GM18507 (cell line): ENCODE measurements around the gene GRIA4.
A peak's percentile ranks its signal among the peaks of the same experiment; 100 is the strongest.
"Not testable (repeated sequence)": the region's sequence is repeated elsewhere in the genome, so short reads cannot be mapped to it uniquely, and the experiment has no call there.

ENCODE experiments used
- DNase-seq: peaks from one replicate; pipeline ENCODE4 v3.0.0; 2011; ENCODE audit warnings: low read depth; ENCODE audit not compliant: insufficient read length; ENCODE audit errors: extremely low spot score
- FAIRE-seq: peaks from 2 replicates; lab custom pipeline; 2011; peaks lifted over from hg19 to GRCh38; lab: Jason Lieb, UNC

The GRIA4 gene

DNA sequence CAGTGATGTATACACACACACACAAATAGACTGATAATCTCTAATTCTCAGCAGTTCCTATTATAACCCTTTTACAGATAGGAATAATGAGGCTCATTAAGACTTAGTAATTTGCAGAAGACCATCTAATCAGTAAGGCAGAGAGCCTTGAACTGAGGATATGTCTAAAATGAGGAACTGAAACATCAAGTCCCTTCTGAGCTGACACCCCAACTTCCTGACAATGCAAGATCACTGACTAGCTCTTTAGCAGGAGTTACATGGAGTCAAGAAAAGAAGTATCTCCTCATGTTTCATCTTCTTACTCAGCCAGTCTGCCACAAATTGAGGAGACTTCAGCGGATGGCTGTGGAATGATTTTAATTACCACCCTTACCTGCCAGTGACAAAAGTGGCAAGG, 219.2 kb downstream of the GRIA4 start:
- FAIRE-seq = peak; percentile 71
- DNase-seq = peak; percentile 0

DNA sequence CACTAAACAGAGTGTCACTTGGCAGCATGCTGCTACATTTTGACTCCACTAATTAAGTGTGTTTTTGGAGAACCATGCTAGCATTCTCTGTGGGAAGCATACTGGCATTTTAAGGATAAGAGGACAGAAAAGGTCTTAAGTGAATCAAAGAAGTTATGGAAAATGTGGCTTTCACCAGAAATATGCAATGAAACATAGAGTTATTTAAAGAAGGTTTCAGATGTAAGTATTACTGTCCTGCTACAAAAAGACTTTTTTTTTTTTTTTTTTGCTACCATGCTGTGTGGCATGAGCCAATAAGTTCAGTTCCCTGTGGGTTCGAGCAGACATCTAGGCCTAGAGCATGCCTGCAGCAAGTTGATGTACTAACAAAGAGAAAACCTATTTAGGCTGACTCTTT, 224.6 kb downstream of the GRIA4 start:
- DNase-seq (no peak), FAIRE-seq (no peak)

DNA sequence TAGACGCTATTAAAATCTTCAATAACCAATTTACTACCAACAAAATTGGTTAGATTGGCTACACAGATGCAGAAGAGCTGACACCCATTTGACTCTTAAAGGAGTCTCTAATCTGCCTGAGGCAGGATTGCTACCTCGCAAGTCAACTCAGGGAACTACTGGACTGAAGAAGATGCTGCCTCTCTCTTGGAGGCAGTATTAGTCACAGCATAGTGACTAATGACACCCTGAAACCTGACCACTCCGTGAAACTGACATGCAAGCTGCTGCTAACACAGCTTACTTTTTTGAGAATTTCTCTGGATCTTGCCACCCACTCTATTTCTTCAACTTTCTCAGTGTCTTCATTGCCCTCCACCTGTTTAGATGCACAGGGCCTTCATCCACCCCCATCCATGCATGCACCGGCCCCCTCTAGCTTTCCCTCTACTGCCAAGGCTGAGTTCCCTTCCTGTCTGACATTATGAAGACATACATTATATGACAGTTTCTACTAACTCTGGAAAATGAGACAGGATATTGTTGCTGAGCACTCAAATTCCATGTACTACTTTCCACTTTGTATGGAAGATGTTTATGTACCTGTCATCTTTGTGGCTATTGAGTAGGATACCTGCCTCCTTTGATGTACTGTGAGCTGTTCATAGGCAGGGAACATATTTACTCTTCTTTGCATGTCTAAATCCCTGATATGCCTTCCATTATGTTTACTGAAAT, 229.0 kb downstream of the GRIA4 start:
- no peak for FAIRE-seq

DNA sequence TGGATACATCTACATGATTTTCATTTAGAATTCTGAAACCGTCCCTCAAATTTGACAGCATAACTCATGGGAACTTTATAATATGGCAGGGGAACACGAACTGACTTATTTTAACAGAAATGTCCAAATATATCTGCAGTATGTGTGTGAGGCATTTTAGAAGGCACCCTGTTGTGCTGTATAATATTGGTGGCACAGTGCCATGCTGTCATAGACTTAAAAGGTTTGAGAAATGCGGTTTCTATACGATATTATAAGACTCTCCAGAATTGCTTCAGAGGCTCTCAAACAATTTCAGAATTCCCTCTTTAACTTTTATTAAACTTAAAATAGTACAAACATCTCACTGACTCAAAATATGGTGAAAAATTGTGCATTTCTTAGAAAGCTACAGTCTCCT, 230.5 kb downstream of the GRIA4 start:
- FAIRE-seq (no peak), DNase-seq (no peak)

More for the DNA sequence above, 229.0 kb downstream of the GRIA4 start:
- no peak for DNase-seq

DNA sequence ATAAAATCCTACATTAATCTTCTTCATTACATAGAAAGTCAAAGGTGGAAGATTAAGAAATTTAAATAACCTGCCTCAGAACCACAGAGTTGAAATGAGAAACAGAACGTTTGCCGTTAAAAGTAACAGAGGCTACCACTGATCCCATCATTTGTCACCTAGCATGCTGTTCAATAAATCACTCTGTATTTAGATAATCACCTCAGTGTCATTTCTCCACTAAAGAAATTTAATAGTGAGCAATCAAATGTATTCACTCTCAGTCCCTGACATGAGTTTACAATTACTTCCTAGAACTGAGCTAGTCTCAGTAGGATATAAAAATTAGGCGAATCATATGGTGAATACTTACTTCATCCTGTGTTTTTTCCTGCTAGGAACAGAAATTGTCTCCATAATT, 242.5 kb downstream of the GRIA4 start:
- FAIRE-seq (no peak), DNase-seq (no peak)

DNA sequence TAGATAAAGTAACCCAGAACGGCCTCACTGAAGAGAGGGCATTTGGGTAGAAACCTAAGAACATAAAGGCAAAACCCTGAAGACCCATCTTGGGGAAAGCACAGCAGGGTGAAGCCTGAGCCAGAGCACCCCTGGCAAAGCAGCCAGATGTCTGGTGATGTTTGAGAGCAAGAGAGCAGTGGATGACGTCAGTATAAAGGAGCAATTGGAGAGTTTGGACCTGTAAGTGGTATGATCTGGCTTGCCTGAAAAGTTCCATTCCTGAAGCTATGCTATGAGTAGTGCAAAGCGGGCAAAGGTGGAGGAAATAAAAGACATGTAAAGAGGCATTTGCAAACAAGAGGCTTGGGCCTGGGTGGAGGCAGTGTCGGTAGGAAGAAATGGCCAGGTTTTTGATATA, 244.4 kb downstream of the GRIA4 start:
- no peak for DNase-seq
- no peak for FAIRE-seq

DNA sequence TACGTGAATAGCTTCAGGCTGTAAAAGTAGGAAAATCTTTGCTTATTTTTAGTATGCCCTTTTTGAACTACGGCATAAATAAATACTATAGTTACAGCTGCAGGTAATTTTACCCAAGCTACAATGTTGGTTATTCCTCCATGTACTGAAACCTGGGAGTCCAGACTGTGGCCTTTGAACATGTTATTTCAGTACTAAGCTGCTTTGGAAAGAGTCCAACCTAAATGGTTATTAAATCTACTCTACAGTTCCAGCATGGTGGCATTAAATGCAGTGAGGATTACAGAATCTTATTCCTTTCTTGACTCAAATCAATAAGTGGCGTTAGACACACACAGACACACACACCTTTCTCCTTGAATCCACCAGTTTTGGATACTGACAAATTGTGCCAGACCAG, 247.1 kb downstream of the GRIA4 start:
- DNase-seq (no peak), FAIRE-seq (no peak)

DNA sequence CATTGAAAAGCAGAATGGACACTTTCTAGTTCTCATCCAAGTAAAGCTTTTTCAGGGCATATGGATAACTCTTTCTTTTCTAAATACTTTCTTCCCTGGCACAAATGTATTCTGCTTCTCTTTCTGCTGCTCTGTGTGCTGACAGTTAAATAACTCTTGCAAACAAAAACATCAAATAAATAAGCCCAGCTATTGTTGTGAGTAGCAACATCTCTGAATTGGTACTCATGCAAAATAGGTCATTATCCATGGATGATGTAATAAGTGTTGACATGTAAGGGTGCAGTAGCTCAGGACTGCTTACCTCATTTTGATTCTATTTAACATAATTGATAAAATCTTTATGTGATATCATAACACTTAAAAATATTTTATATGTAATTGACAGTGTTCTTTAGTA, 247.9 kb downstream of the GRIA4 start:
- FAIRE-seq = no peak

DNA sequence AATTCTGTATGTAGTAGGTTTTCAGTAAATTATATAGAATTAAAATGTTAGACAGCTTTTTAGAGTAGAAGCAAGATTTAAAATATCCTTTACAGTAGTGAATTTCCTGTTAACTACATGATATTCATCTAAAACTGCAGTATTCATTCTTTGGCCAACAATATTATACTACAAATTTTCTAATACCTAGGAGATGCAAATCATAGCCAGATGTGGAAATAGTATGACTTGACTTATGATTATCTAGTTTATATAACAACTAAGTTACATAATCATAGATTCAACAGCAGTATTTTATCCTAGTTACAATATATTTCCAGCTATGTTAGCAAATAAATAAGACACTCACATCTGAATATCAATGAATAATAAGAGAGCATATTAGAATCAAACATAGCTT, 249.0 kb downstream of the GRIA4 start:
- no peak for FAIRE-seq
- no peak for DNase-seq

More for the DNA sequence above, 247.9 kb downstream of the GRIA4 start:
- DNase-seq = no peak

DNA sequence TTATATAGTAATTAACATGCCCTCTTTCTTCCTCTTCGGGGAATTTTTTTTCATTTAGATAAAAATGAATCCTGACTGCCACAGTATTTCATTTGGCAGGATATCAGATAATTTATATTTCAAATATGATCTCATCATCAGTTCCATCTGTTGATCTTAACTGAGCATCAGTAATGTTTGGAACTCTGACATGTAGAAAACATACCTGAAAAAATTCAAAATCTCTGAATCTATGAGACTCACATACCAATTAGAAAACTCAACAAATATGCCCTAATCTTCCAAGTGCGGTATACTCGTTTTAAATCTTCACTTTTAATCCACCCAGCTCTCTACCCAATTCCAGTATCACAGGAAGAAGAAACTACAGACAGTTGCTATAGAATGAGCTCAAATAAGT, 250.2 kb downstream of the GRIA4 start:
- FAIRE-seq (no peak), DNase-seq (no peak)

DNA sequence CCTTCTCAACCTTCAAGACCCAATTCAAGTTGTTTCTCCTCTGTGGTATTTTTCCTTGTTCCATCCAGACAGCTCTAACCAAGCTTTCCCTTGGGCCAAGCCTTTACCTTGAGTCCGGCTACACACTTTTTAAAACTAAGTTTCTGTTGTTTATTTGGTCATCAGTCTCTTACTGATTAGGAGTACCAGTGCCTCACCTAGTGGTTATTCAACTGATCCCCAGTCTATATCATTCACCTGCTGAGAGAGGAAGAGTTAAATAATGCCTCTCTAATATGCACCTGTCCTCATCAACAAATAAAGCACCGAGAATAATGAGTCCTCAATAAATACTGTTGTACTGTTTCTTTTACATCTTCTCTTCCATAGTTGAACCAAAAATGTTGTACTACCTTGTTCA, 251.4 kb downstream of the GRIA4 start:
- DNase-seq = no peak
- FAIRE-seq = no peak

DNA sequence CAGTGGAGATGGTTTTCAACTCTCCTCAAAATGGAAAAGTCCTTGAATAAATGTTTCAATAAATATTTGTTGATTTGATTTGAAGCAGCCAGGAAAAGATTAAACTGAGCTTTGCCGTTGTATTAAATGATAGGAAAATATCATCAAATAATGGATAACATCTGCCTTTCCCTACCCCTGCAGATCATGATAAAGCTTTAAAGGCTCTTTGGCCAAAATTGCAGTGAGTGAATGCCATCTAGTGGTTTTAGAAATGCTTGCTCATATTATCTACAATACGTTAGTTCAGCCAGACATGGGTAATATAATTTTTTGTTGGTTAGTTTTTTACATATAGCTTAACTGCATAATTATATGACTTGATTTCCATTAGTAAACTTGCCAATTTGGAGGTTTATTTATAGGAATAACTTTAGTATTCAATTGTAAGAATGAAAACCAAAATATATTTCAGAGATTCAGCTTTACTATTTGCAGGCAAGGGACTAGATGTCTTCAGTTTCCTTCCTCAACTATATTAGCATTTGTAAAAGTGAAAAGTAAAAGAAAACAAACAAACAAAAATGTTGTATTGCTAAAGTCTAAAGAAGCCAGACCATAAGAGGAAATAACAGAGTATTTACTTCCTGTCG, 253.0 kb downstream of the GRIA4 start:
- FAIRE-seq (peak; percentile 64), DNase-seq (no peak)

DNA sequence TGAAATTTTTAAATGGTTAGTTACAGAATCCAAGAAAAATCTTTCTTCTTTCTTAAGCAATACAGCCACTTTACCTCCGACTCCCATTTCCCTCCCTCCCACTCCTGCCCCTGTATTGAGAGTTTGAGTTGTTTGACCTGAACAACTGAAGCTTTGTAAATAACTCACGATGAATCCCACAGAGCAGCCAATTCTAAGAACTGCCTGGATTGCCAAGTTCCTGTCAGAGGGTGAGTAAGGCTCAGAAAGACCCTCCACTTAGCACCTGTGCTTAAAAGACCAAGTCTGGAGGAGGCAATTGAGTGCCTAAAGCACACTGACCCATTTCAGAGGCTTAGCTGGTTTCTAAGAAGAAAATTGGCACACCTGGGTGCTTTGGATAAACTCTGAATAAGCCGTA, 253.7 kb downstream of the GRIA4 start:
- no peak for FAIRE-seq
- no peak for DNase-seq

DNA sequence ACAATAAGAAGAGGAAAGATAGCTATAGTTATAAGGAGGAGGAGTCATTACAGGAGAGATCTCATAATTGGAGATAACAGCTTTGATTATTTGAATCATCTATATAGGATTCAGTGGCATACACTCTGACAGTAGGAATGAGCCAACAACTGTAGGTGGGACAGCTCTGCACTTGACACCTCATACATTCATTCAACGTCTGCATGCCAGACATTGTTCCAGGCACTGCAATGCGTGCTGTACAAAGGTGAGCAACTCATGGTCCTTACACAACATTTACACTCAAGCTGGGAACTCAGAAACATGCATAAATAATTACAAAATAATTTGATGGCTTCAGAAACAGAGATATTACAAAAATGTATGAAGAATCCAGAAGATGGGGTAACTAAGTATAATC, 257.9 kb downstream of the GRIA4 start:
- FAIRE-seq = no peak
- no peak for DNase-seq

DNA sequence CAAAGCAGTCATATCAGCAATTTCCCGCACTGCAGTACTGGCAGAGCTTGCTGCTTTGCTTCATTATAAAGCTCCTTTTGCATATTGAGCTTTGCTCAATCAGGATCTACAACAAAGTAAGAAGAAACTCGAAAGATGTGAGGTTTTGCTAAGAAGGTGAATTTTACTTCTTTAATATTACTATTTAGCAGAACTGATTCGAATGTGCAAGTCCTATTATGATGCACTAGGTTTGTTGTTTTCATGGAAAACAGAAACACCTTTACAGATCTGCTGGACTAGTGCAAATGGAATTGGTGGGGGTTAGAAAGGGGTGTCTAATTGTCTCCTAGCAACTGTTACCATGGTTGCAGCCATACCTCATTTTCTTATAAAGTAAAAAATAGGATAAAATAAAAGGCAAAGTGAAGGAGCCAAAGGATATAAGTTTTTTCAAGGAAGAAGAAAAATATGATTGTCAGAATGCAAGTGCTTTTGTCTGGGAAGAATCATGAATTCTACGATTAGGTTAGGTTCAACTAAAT, 259.0 kb downstream of the GRIA4 start:
- no peak for FAIRE-seq

DNA sequence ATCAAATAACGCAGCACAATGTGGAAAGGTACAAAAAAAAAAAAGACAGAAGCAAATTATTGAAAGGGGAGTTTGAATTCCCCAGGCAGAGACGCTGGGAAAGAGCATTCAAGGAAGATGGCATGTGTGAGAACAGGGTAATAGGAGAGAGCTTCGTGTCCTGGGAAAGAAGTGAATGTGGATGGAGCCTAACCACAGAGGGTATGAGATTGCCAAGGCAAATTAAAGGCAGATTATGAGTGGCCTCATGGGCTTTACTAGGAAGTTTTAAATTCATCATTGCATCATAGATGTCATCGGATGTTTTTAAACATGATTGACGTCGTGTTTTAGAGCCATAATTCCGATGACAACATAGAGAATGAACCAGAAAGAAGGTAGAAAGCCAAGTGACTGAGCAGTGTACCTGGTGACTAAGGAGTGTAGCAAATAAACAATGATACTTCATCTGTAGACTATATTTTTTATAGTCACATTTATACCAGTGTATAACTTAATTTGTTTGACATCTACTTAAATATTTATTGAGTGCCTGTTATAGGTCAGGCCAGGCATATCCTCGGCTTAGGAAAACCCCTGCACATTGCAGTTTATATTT, 260.7 kb downstream of the GRIA4 start:
- DNase-seq = no peak
- FAIRE-seq = no peak

More for the DNA sequence above, 259.0 kb downstream of the GRIA4 start:
- no peak for DNase-seq

DNA sequence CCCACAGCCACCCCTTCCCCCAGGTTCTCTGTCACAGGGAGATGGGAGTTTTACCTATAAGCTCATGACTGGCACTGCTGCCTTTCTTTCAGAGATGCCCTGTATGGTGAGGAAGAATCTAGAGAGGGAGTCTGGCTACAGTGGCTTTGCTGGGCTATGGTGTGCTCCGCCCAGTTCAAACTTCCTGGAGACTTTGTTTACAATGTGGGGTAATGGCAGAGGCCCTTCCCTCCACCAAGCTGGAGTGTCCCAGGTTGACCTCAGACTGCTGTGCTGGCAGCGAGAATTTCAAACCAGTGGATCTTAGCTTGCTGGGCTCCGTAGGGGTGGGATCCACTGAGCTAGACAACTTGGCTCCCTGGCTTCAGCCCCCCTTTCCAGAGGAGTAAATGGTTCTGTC, 268.6 kb downstream of the GRIA4 start:
- DNase-seq (no peak), FAIRE-seq (no peak)

DNA sequence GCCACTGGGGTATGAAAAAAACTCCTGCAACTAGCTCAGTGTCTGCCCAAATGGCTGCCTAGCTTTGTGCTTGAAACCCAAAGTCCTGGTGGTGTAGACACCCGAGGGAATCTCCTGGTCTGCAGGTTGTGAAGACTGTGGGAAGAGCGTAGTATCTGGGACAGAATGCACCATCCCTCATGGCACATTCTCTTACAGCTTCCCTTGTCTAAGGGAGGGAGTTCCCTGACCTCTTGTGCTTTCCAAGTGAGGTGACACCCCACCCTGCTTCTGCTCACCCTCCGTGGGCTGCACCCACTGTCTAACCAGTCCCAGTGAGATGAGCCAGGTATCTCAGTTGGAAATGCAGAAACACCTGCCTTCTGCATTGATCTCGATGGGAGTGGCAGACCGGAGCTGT, 269.1 kb downstream of the GRIA4 start:
- not testable (repeated sequence) for DNase-seq, FAIRE-seq

DNA sequence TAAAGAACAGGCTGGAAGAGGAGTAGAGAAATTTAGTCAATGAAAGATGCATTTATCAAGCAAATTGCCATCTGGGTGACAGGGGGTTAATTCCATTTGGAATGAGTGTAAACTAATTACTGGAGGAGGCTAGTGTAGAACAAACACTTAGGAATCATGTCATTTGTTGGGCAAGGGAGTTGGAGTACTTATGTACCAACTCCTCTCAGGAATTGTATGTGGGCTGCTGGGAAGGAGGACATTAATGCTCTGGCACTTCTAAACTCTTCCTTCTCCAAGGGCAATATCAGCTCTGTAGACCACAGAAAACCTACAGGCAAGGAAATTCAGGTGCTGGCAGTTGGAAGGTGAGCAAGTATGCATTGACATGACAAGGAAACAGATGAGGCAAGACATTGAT, 271.2 kb downstream of the GRIA4 start:
- DNase-seq = no peak
- no peak for FAIRE-seq

DNA sequence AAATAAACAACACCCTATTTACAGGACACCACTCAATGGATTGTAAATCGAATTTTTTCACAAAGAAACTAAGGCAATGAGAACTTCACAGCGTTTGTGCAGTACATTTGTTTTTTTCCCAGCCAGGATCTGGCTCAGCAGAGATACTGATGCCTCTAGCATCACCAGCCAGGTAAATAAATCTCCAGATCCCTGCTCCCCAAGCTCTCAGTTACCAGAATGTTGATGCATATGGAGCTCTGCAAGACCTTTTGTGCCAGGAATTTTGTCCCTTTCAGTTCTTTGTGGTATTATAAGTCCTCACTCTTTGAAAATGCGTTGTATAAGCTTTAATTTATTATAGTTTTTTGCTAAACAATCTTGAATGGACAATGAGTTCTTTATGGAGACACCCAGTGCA, 274.6 kb downstream of the GRIA4 start:
- no peak for DNase-seq
- no peak for FAIRE-seq

DNA sequence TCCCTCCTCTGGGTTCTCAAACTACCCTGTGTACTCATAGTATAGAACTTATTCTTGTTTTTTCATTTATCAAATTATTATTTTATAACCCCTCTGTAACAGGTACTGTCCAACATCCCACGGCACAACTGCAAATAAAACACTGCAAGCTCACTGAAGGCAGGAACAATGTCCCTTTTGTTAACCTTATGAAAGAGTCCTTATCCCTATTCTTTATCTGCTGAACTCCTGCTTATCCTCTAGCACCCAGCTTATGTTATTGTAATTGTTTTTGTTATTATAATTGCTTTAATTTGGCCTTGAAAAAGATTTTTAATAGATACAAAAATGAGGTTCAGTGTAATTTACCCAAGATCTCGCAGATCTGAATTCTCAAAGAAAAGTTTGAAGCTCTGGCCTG, 281.8 kb downstream of the GRIA4 start:
- DNase-seq = no peak
- no peak for FAIRE-seq
